Measurements from ENCODE around the gene KCNAB1. TPM values are rescaled to one million over a fixed set of nuclear protein-coding genes. Genes with fewer than 3 reads are reported as not detected.

KCNAB1 gene
- total and polyA plus RNA-seq, 2 donors (not counting 1 experiment from before 2014, with no cell fraction given): not detected

DNA sequence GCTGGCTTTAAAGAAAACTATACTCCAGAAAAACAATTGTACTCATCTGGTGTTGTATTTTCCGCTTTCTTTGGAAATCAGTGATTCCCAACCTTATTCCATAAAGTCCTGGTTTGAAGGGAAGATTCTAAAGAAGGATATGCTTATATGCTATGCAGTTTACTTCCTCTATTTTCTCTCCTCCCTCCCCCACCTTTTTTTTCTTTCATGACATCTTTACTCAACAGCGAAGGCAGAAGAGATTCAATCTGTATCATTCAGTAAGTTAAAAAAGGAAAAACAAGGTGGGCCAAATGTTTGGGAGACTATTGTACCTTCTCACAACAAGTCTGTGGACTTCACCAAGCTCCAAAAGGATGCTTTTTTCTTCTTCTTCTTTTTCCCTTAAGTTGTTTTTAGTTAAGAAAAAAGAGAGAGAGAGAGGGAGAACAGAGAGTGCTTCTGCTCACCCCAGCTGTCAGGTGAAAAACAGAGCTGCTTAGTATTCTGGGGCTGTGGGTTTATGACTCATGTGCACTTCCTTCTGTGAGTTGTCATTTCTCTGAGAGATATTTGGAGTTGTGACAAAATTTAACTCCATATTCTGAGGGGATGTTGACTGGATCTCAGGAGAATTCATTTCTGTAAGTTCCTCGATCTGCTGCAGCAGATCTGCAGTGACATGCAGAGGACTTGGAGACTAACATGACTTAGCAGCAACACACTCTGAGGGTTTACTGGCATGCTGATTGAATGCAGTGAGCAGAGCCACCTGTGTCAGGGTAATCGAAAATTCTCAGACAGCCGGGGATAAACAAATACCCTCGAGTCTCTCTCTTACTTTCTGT, 363.8 kb downstream of the KCNAB1 start:
- H3K36me3 ChIP-seq (replicated peaks in 1 of 2; ENCODE audit: control extremely low read depth in 1 of 2, control insufficient read depth in 1 of 2, extremely low read depth in 1 of 2, insufficient read depth in 2 of 2, low read length in 1 of 2): no peaks in the 10 kb centered on the region
- peak overlapping the region; percentile 55 for H2AFZ ChIP-seq (ENCODE audit: insufficient read depth, low read depth, low read length, poor library complexity, severe bottlenecking)
- CTCF ChIA-PET: interaction anchor here (0.8 to 4.1 kb wide), 11 partner anchors 10 to 678 kb away, joined by 3 to 31 read pairs (median 6); no protein-coding TSS in a partner anchor
- H4K20me1 ChIP-seq (ENCODE audit: control insufficient read depth, insufficient read depth, low read length, poor library complexity, severe bottlenecking): no peaks in the 10 kb centered on the region
- no peaks in the 10 kb centered on the region for H3K27me3 ChIP-seq (replicated peaks in 1 of 4; ENCODE audit: control extremely low read depth in 1 of 4, control insufficient read depth in 3 of 4, insufficient read depth in 4 of 4, low read length in 3 of 4)
- ATAC-seq (ENCODE audit: low read depth) (peak; percentile 79), DNase-seq (peak; percentile 62)
- intact Hi-C loops (cut with micrococcal nuclease): loop anchor here (2.0 to 10.0 kb wide), 3 partner anchors 25 to 491 kb away; partner anchors contain the start of gene TIPARP
- peak overlapping the region; percentile 78 to 83 for H3K27ac ChIP-seq (ENCODE audit: low read length in 2 of 2)
- no peaks in the 10 kb centered on the region for H3K79me2 ChIP-seq (ENCODE audit: control insufficient read depth, insufficient read depth, low read length)
- peak overlapping the region; percentile 69 for H3K4me3 Mint-ChIP-seq
- H3K27me3 Mint-ChIP-seq: peaks cover 1% of the 10 kb centered on the region
- peak overlapping the region; percentile 28 for H3K27ac Mint-ChIP-seq
- POLR2A ChIA-PET: interaction anchor here (1.6 kb wide), 1 partner anchor 691 kb away, joined by 3 read pairs; no protein-coding TSS in a partner anchor
- peak overlapping the region in 2 of 5 experiments; percentile 36 to 59 for H3K4me3 ChIP-seq (ENCODE audit: control extremely low read depth in 1 of 5, extremely low read depth in 1 of 5, insufficient read depth in 1 of 5, low read depth in 2 of 5, low read length in 4 of 5)
- no peaks in the 10 kb centered on the region for H3K9me3 Mint-ChIP-seq (ENCODE audit: insufficient read depth)
- peak overlapping the region; percentile 73 for H3K4me2 ChIP-seq (replicated peaks; ENCODE audit: low read depth, low read length, poor library complexity, severe bottlenecking)
- peaks cover 30% of the 10 kb centered on the region for H3K4me1 Mint-ChIP-seq
- TF ChIP-seq, protein P1, sequence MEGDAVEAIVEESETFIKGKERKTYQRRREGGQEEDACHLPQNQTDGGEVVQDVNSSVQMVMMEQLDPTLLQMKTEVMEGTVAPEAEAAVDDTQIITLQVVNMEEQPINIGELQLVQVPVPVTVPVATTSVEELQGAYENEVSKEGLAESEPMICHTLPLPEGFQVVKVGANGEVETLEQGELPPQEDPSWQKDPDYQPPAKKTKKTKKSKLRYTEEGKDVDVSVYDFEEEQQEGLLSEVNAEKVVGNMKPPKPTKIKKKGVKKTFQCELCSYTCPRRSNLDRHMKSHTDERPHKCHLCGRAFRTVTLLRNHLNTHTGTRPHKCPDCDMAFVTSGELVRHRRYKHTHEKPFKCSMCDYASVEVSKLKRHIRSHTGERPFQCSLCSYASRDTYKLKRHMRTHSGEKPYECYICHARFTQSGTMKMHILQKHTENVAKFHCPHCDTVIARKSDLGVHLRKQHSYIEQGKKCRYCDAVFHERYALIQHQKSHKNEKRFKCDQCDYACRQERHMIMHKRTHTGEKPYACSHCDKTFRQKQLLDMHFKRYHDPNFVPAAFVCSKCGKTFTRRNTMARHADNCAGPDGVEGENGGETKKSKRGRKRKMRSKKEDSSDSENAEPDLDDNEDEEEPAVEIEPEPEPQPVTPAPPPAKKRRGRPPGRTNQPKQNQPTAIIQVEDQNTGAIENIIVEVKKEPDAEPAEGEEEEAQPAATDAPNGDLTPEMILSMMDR (IDR thresholded peaks at IDR 0.05): no peak
- TF ChIP-seq EZH2 (IDR thresholded peaks at IDR 0.05; ENCODE audit: borderline replicate concordance, insufficient read depth, low read depth, low read length, poor library complexity, severe bottlenecking): no peak
- 17% methylated on average over 1 of the region's 6 CpGs for WGBS (ENCODE audit: insufficient coverage)
- H3K4me1 ChIP-seq (ENCODE audit: control insufficient read depth in 2 of 2, insufficient read depth in 2 of 2, low read length in 2 of 2): peaks cover 24 to 25% of the 10 kb centered on the region in 2 donors
- H3K9me3 ChIP-seq (ENCODE audit: control extremely low read depth in 1 of 3, control insufficient read depth in 2 of 3, insufficient read depth in 1 of 3, low read length in 2 of 3): no peaks in the 10 kb centered on the region
- peak overlapping the region; percentile 54 for H3K9ac ChIP-seq (ENCODE audit: low read length)

DNA sequence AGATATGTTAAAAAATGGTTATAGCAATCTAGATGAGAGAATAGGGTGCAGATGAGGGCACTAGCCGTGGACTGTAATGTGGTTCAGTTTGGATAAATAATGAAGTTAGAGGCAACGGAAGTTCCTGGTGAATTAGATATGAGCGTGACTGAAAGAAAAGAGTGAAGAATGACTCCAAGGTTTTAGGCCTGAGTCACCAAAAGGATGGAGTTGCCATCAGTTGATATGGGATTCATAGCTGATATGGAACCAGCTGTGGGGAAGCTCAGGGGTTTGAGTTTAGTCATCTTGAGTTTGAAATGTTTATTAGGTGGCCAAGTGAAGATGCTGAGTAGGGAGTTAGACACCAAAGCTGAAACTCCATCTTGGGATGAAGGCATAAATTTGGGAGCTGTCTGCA, 368.4 kb downstream of the KCNAB1 start:
- H3K27ac Mint-ChIP-seq: no peak overlapping the region
- no peak overlapping the region for H2AFZ ChIP-seq (ENCODE audit: insufficient read depth, low read depth, low read length, poor library complexity, severe bottlenecking)
- no peaks in the 10 kb centered on the region for H3K9me3 ChIP-seq (ENCODE audit: control extremely low read depth in 1 of 3, control insufficient read depth in 2 of 3, insufficient read depth in 1 of 3, low read length in 2 of 3)
- peaks cover 13 to 15% of the 10 kb centered on the region in 2 donors for H3K4me1 ChIP-seq (ENCODE audit: control insufficient read depth in 2 of 2, insufficient read depth in 2 of 2, low read length in 2 of 2)
- WGBS (ENCODE audit: insufficient coverage): 97% methylated on average over 3 of the region's 3 CpGs
- no peak overlapping the region for H3K4me2 ChIP-seq (replicated peaks; ENCODE audit: low read depth, low read length, poor library complexity, severe bottlenecking)
- H3K9me3 Mint-ChIP-seq (ENCODE audit: insufficient read depth): no peaks in the 10 kb centered on the region
- no peak for TF ChIP-seq EZH2 (IDR thresholded peaks at IDR 0.05; ENCODE audit: borderline replicate concordance, insufficient read depth, low read depth, low read length, poor library complexity, severe bottlenecking)
- TF ChIP-seq, protein P1 (IDR thresholded peaks at IDR 0.05): no peak
- peaks cover 18% of the 10 kb centered on the region for H3K4me1 Mint-ChIP-seq
- H4K20me1 ChIP-seq (ENCODE audit: control insufficient read depth, insufficient read depth, low read length, poor library complexity, severe bottlenecking): no peaks in the 10 kb centered on the region
- no peak overlapping the region for H3K27ac ChIP-seq (ENCODE audit: low read length in 2 of 2)
- no peak overlapping the region for H3K4me3 ChIP-seq (ENCODE audit: control extremely low read depth in 1 of 5, extremely low read depth in 1 of 5, insufficient read depth in 1 of 5, low read depth in 2 of 5, low read length in 4 of 5)
- H3K27me3 Mint-ChIP-seq: peaks cover 3% of the 10 kb centered on the region
- H3K79me2 ChIP-seq (ENCODE audit: control insufficient read depth, insufficient read depth, low read length): no peaks in the 10 kb centered on the region
- no peaks in the 10 kb centered on the region for H3K36me3 ChIP-seq (replicated peaks in 1 of 2; ENCODE audit: control extremely low read depth in 1 of 2, control insufficient read depth in 1 of 2, extremely low read depth in 1 of 2, insufficient read depth in 2 of 2, low read length in 1 of 2)
- ATAC-seq (ENCODE audit: low read depth) (no peak), DNase-seq (no peak)
- CTCF ChIA-PET: no interaction called here
- intact Hi-C loops (cut with micrococcal nuclease): loop anchor here (10.0 kb wide), 1 partner anchor 486 kb away; no protein-coding TSS in a partner anchor
- POLR2A ChIA-PET: no interaction called here
- no peaks in the 10 kb centered on the region for H3K27me3 ChIP-seq (replicated peaks in 1 of 4; ENCODE audit: control extremely low read depth in 1 of 4, control insufficient read depth in 3 of 4, insufficient read depth in 4 of 4, low read length in 3 of 4)
- H3K4me3 Mint-ChIP-seq: no peak overlapping the region
- H3K9ac ChIP-seq (ENCODE audit: low read length): no peak overlapping the region

Measured in B cell (primary cell).